Tibial nerve (tissue), 4 donors: ENCODE data around the gene TNFSF12.

Experiments used
- EP300 ChIP-seq, 2 donors: sonication (generic); formaldehyde crosslinking; IDR thresholded peaks; one replicate each; pipeline ENCODE4 v1.6.1; 2017; ENCODE audit warnings: antibody characterized with exemption in 2 of 2, mild to moderate bottlenecking in 1 of 2
- TF ChIP-seq, protein P1 (sequence below), 5 experiments: fragments of 200-600 bp in 3 of 5; fragments of 450-650 bp in 2 of 5; sonication (generic) in 3 of 5; IDR thresholded peaks; one replicate each; pipeline ENCODE4 v1.5.1; 2016 to 2019; ENCODE audit warnings: antibody characterized with exemption in 5 of 5, mild to moderate bottlenecking in 3 of 5, moderate library complexity in 2 of 5

GRCh38 chr17:7515911-7516610 is 32.8 kb upstream of the TNFSF12 start:
- TF ChIP-seq, protein P1, sequence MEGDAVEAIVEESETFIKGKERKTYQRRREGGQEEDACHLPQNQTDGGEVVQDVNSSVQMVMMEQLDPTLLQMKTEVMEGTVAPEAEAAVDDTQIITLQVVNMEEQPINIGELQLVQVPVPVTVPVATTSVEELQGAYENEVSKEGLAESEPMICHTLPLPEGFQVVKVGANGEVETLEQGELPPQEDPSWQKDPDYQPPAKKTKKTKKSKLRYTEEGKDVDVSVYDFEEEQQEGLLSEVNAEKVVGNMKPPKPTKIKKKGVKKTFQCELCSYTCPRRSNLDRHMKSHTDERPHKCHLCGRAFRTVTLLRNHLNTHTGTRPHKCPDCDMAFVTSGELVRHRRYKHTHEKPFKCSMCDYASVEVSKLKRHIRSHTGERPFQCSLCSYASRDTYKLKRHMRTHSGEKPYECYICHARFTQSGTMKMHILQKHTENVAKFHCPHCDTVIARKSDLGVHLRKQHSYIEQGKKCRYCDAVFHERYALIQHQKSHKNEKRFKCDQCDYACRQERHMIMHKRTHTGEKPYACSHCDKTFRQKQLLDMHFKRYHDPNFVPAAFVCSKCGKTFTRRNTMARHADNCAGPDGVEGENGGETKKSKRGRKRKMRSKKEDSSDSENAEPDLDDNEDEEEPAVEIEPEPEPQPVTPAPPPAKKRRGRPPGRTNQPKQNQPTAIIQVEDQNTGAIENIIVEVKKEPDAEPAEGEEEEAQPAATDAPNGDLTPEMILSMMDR (IDR thresholded peaks at IDR 0.05), result no peak
- TF ChIP-seq EP300 (IDR thresholded peaks at IDR 0.05), result no peak
